HepG2 (cell line): Measurements from ENCODE around the gene UGT1A3. TPM values are rescaled to one million over a fixed set of nuclear protein-coding genes. Genes with fewer than 3 reads are reported as not detected.

Experiments
- ATAC-seq: fragments of 200-7000 bp; cut with Tn5 transposase; 3 replicates; pipeline ENCODE4 v1.9.1; 2020; ENCODE audit warnings: mild to moderate bottlenecking, moderate library complexity
- BruUV-seq: library from RNA; stranded (reverse); fragments of 400-500 nt; replicated peaks from 2 replicates; lab custom pipeline; 2021; lab: Mats Ljungman, UMichigan
- CTCF ChIA-PET: fragments of 300-600 bp; formaldehyde crosslinking; extraction: SDS; loops from one replicate; lab custom pipeline; 2021; ENCODE audit warnings: low total read pairs, inconsistent platforms, low intra/inter-chr PET ratio; lab: Yijun Ruan, JAX
- POLR2A ChIA-PET: fragments of 350-600 bp; sonication (Branson Sonifier 250); formaldehyde crosslinking; loops from one replicate; lab custom pipeline; 2020; ENCODE audit warnings: antibody characterized with exemption, inconsistent platforms; lab: Yijun Ruan, JAX
- DNase-seq: peaks from one replicate; pipeline ENCODE4 v3.0.0-alpha.2; 2015; ENCODE audit warnings: low spot score
- FAIRE-seq: peaks from 3 replicates; lab custom pipeline; 2011; peaks lifted over from hg19 to GRCh38; lab: Jason Lieb, UNC
- H2AFZ ChIP-seq: one replicate; pipeline ENCODE4 v1.6.1; 2011; ENCODE audit warnings: low read length, inconsistent platforms
- H3K27ac ChIP-seq: fragments of 300-600 bp; 3 replicates; pipeline ENCODE4 v1.8.0; 2011; ENCODE audit warnings: mixed run types, mild to moderate bottlenecking, mixed read lengths, low read length, inconsistent platforms; ENCODE audit not compliant: insufficient read depth; ENCODE audit errors: extremely low read length
- H3K27me3 ChIP-seq, 2 experiments: fragments of 200-600 bp in 1 of 2; 2 replicates in 1 of 2; 3 replicates in 1 of 2; pipeline versions ENCODE4 v1.6.0 to v1.8.0; 2011; ENCODE audit warnings: low read length in 2 of 2, mild to moderate bottlenecking in 2 of 2, moderate library complexity in 2 of 2, inconsistent platforms in 1 of 2; ENCODE audit not compliant: insufficient read depth in 2 of 2, control insufficient read depth in 1 of 2
- H3K36me3 ChIP-seq, 2 experiments: fragments of 200-600 bp in 1 of 2; replicated peaks in 1 of 2; 2 replicates in 1 of 2; 3 replicates in 1 of 2; pipeline versions ENCODE4 v1.5.1 to v1.8.0; 2011; ENCODE audit warnings: low read length in 2 of 2, inconsistent platforms in 1 of 2; ENCODE audit not compliant: insufficient read depth in 2 of 2, control insufficient read depth in 1 of 2
- H3K4me1 ChIP-seq: 2 replicates; pipeline ENCODE4 v1.5.1; 2012; ENCODE audit warnings: low read length, inconsistent platforms; ENCODE audit not compliant: insufficient read depth
- H3K4me2 ChIP-seq: 2 replicates; pipeline ENCODE4 v1.6.0; 2011; ENCODE audit warnings: low read depth, low read length, inconsistent platforms
- H3K4me3 ChIP-seq, 3 experiments: fragments of 200-600 bp in 1 of 3; sonication (generic), shearing (Covaris generic) in 1 of 3; replicated peaks in 1 of 3; 2 replicates each; pipeline ENCODE4 v1.5.1; 2011 to 2016; ENCODE audit warnings: low read length in 3 of 3, inconsistent platforms in 2 of 3, low read depth in 2 of 3, mild to moderate bottlenecking in 2 of 3, control low read depth in 1 of 3, mixed read lengths in 1 of 3; ENCODE audit not compliant: insufficient read depth in 1 of 3
- H3K79me2 ChIP-seq: one replicate; pipeline ENCODE4 v1.6.1; 2011; ENCODE audit warnings: low read length, inconsistent platforms; ENCODE audit not compliant: insufficient read depth
- H3K9ac ChIP-seq: 2 replicates; pipeline ENCODE4 v1.6.0; 2011; ENCODE audit warnings: mild to moderate bottlenecking, low read depth, low read length, inconsistent platforms; ENCODE audit not compliant: insufficient read depth
- H3K9me3 ChIP-seq: 2 replicates; pipeline ENCODE4 v1.5.1; 2012; ENCODE audit warnings: mild to moderate bottlenecking, low read length
- H4K20me1 ChIP-seq: 2 replicates; pipeline ENCODE4 v1.6.0; 2011; ENCODE audit warnings: inconsistent platforms, mild to moderate bottlenecking, low read length, moderate library complexity; ENCODE audit not compliant: insufficient read depth
- HCFC1 ChIP-seq: fragments of 150-350 bp; IDR thresholded peaks from 2 replicates; pipeline ENCODE4 v1.6.1; 2014; ENCODE audit warnings: low read depth, low read length
- HOXD1 ChIP-seq: sonication (generic); formaldehyde crosslinking; IDR thresholded peaks from 2 replicates; pipeline ENCODE4 v1.5.0; 2020; ENCODE audit warnings: missing genetic modification reagents
- NFE2 ChIP-seq: sonication (generic); formaldehyde crosslinking; IDR thresholded peaks from 2 replicates; pipeline ENCODE4 v1.4.0; 2020; ENCODE audit warnings: missing genetic modification reagents
- PATZ1 ChIP-seq: sonication (generic); formaldehyde crosslinking; IDR thresholded peaks from 2 replicates; pipeline ENCODE4 v1.4.0; 2020; ENCODE audit warnings: missing genetic modification reagents
- RERE ChIP-seq: IDR thresholded peaks from 2 replicates; pipeline ENCODE4 v1.6.1; 2016; ENCODE audit warnings: low read depth, missing genetic modification reagents, missing compliant biosample characterization
- RFX1 ChIP-seq: fragments of 450-650 bp; IDR thresholded peaks from 2 replicates; pipeline ENCODE4 v1.6.1; 2017
- ZGPAT ChIP-seq: IDR thresholded peaks from 2 replicates; pipeline ENCODE4 v1.6.1; 2016; ENCODE audit warnings: mild to moderate bottlenecking
- ZNF280B ChIP-seq: sonication (generic); formaldehyde crosslinking; IDR thresholded peaks from 2 replicates; pipeline ENCODE4 v1.5.0; 2020; ENCODE audit warnings: missing genetic modification reagents, mild to moderate bottlenecking, borderline replicate concordance
- ZNF558 ChIP-seq: sonication (generic); formaldehyde crosslinking; IDR thresholded peaks from 2 replicates; pipeline ENCODE4 v1.9.0; 2022; ENCODE audit warnings: mild to moderate bottlenecking, missing genetic modification reagents, borderline replicate concordance
- ZNF564 ChIP-seq: sonication (generic); formaldehyde crosslinking; IDR thresholded peaks from 2 replicates; pipeline ENCODE4 v1.8.1; 2023; ENCODE audit warnings: mild to moderate bottlenecking, missing genetic modification reagents
- ZNF567 ChIP-seq: sonication (generic); formaldehyde crosslinking; IDR thresholded peaks from 2 replicates; pipeline ENCODE4 v1.8.1; 2023; ENCODE audit warnings: mild to moderate bottlenecking, missing genetic modification reagents, borderline replicate concordance
- WGBS: methylation state at CpG from one replicate; pipeline ENCODE4 v1.1.6; 2017; ENCODE audit warnings: low lambda C conversion rate; 5-methylcytosine and 5-hydroxymethylcytosine counted together
- in situ Hi-C: cut with HindIII; loops from 2 replicates; pipeline ENCODE4 v1.10.0; 2017; ENCODE audit warnings: low pct_unique_long_range_greater_than_20kb; ENCODE audit not compliant: extremely low pct_ligation_motif_present
- intact Hi-C: fragments of 100-400 bp; cut with micrococcal nuclease; formaldehyde crosslinking; loops from one replicate; pipeline ENCODE4 v1.10.0; 2022; ENCODE audit not compliant: unreplicated experiment
- polyA plus RNA-seq, 8 experiments: library from polyadenylated mRNA; depleted of rRNA in 3 of 8; stranded (reverse) in 7 of 8; unstranded in 1 of 8; fragments of >200 nt; fragmentation: Illumina TruSeq in 4 of 8; extraction: Trizol in 4 of 8; gene quantifications; 2 replicates each; pipeline versions ENCODE4 v1.2.1 to v1.2.3, GENCODE V29; 2011 to 2016; ENCODE audit warnings: low read depth in 4 of 8, missing spikeins in 1 of 8, mixed read lengths in 1 of 8; ENCODE audit not compliant: insufficient read depth in 1 of 8
- total RNA-seq, 5 experiments: library from RNA; depleted of rRNA; stranded (reverse); fragments of >200 nt; fragmentation: Illumina TruSeq; extraction: Trizol; gene quantifications; 2 replicates each; pipeline ENCODE4 v1.2.3, GENCODE V29; 2016; ENCODE audit warnings: low read depth in 1 of 5

The UGT1A3 gene
- total and polyA plus RNA-seq, 2 of the 13 experiments (the other 11 are each of a cell fraction or from before 2014, with no cell fraction given): not detected

GRCh38 chr2:233706720-233707119 lies 22.1 kb upstream of the UGT1A3 start (continued):
- TF ChIP-seq ZNF280B (CRISPR knock-in tag) (no peak), NFE2 (CRISPR knock-in tag) (no peak), ZNF564 (CRISPR knock-in tag) (no peak), HOXD1 (no peak), ZNF558 (CRISPR knock-in tag) (no peak), RFX1 (no peak)

- FAIRE-seq (no peak), ATAC-seq (no peak), DNase-seq (no peak)
- 64% methylated on average over 10 of the region's 10 CpGs for WGBS
- ChIA-PET CTCF (no interaction called here), POLR2A (no interaction called here)
- Histone ChIP-seq H3K9ac (no peak overlapping the region), H3K4me1 (no peaks in the 10 kb centered on the region), H3K79me2 (no peaks in the 10 kb centered on the region), H3K4me3 (no peak overlapping the region), H3K27ac (no peak overlapping the region), H4K20me1 (no peaks in the 10 kb centered on the region), H2AFZ (no peak overlapping the region), H3K4me2 (no peak overlapping the region), H3K36me3 (no peaks in the 10 kb centered on the region), H3K27me3 (no peaks in the 10 kb centered on the region), H3K9me3 (no peaks in the 10 kb centered on the region)
- no TSS peak for BruUV-seq
- intact Hi-C loops: no loop called here
- in situ Hi-C loops: no loop called here
- TF ChIP-seq RERE (CRISPR knock-in tag) (no peak), ZGPAT (no peak), HCFC1 (no peak), PATZ1 (CRISPR knock-in tag) (no peak), ZNF567 (no peak)
Observed at GRCh38 chr2:233707940-233708644, 20.8 kb upstream of the UGT1A3 start.
